T-helper 17 cell (primary cell): Measurements from ENCODE around the gene MARCHF11. TPM values are rescaled to one million over a fixed set of nuclear protein-coding genes. Genes with fewer than 3 reads are reported as not detected.

Experiments
- ATAC-seq: fragments of 150-1000 bp; cut with Tn5 transposase; 2 replicates; pipeline ENCODE4 v1.10.0; 2021; ENCODE audit warnings: mild to moderate bottlenecking, moderate library complexity
- DNase-seq, 3 donors: peaks; one replicate each; pipeline versions ENCODE4 v3.0.0 to v3.0.0-alpha.2; 2020 to 2021
- H3K9me3 ChIP-seq: one replicate; pipeline ENCODE4 v1.7.0; 2013; ENCODE audit warnings: low read length, mild to moderate bottlenecking; ENCODE audit not compliant: control insufficient read depth, poor library complexity, severe bottlenecking
- H3K27ac Mint-ChIP-seq: one replicate; pipeline ENCODE4 v1.8.0; 2022; ENCODE audit warnings: mild to moderate bottlenecking, moderate library complexity, mixed read lengths
- H3K27me3 Mint-ChIP-seq: one replicate; pipeline ENCODE4 v1.8.0; 2022; ENCODE audit warnings: mixed read lengths
- H3K36me3 Mint-ChIP-seq: one replicate; pipeline ENCODE4 v1.8.0; 2022; ENCODE audit warnings: low read depth, mixed read lengths
- H3K4me1 Mint-ChIP-seq: one replicate; pipeline ENCODE4 v1.8.0; 2022; ENCODE audit warnings: mild to moderate bottlenecking, mixed read lengths
- H3K4me3 Mint-ChIP-seq: one replicate; pipeline ENCODE4 v1.8.0; 2022; ENCODE audit warnings: mild to moderate bottlenecking, moderate library complexity, mixed read lengths
- total RNA-seq, 4 donors: library from RNA in 2 of 4; stranded (reverse) in 2 of 4; gene quantifications; one replicate each; pipeline ENCODE4 v1.2.3 and lab custom pipeline; 2022 to 2026

MARCHF11 gene
- total RNA-seq, 2 donors from 2014 or later = not detected

DNA sequence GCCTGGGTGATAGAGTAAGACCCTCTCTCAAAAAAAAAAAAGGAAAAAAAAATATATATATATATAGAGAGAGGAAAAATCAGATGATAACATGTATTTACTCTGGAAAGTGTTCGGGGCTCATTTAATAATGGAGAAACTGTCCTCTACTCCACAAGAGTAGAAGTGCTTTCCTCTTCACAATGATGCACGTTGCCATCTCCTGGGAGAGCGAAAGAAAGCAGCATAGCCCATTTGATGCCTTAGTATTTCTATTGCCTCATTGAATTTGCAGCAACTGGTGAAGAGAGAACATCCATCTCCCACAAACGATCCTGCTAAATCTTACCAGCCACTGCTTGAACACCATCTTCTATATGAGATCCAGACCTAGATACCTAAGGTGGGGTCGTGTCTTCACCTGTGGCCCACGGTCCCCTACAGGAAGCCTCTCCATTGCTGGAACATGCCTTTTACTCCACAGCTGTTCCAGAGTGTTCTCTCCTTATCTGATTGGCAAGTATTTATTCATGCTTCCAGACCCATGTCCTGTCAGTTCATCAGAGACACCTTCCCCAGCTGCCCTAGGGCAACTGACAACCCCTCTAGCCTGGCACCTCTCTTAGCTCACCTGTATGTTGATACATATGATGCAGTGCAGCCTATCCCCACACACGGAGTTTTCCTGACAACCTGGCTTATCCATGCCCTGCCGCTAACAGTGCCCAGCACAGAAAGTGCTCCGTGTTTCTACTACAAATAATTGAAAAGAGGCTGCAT is 115.3 kb downstream of the MARCHF11 start:
- ATAC-seq = no peak
- Mint-ChIP-seq H3K27ac (no peak overlapping the region), H3K4me3 (no peak overlapping the region), H3K4me1 (no peaks in the 10 kb centered on the region), H3K36me3 (no peaks in the 10 kb centered on the region), H3K27me3 (no peaks in the 10 kb centered on the region)
- no peaks in the 10 kb centered on the region for H3K9me3 ChIP-seq
- no peak for DNase-seq

DNA sequence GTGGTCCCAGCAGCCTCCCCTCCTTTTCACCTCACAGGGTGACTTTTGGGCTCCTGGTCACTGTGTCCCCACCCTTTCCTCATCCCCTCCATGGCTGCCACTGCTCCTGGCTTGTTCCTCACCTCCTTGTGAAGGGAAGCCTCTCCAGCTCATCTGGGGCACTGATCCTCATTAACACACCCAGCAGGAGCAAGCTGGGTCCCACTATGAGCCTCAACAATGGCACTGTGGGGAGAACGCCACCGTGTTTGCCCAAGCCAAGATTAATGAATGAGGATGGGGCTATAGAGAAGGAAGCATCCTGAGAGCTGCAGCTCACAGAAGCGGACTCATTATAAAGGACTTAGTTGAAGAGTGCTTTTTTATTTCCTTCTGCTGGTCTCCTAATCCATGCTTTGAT is 118.4 kb downstream of the MARCHF11 start:
- Mint-ChIP-seq H3K27me3 (no peaks in the 10 kb centered on the region), H3K27ac (no peak overlapping the region), H3K4me1 (no peaks in the 10 kb centered on the region), H3K4me3 (no peak overlapping the region), H3K36me3 (no peaks in the 10 kb centered on the region)
- no peak for ATAC-seq
- no peak for DNase-seq
- H3K9me3 ChIP-seq = no peaks in the 10 kb centered on the region

DNA sequence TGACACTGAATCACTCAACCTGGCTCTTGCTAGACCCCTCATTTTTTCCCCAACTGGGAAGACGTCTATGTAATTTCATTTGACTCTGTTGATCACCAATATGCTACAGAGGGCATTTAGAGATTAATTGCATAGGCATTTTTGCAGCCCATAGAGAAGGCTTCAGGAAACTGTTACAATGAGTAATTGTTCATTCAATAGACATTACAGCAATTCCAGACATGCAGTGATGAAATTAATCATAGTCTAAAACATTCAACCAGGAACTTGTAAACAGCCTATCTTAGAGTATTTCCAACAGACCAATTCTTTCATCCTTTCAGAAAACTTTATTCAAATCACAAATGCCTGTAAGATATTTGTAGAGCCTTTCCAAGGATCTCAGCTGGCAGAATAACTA is 122.3 kb downstream of the MARCHF11 start:
- Mint-ChIP-seq H3K4me3 (no peak overlapping the region), H3K27ac (no peak overlapping the region), H3K27me3 (no peaks in the 10 kb centered on the region), H3K36me3 (no peaks in the 10 kb centered on the region), H3K4me1 (no peaks in the 10 kb centered on the region)
- no peaks in the 10 kb centered on the region for H3K9me3 ChIP-seq
- no peak for DNase-seq
- no peak for ATAC-seq

DNA sequence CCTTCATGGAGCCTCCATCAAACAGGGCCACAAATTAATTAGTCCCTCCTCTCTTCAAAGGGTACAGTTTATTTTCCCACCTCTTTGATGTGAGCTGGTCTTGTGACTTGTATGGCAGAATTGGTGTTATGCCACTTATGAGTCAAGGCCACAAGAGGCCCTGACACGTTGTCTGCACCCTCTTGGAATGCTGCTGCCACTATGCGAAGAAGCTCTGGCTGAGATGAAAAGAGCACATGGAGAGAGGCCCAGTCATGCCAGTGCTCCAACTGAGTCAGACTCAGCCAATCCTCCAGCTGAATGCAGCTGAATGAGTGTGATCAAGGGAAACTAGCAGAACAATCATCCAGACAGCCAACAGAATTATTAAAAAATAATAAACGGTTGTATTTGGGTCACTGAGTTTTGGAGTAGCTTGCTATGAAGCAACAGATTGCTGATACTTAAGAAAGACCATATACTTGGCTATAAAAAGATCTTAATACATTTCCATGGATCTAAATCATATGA is 128.3 kb downstream of the MARCHF11 start:
- no peak for DNase-seq
- ATAC-seq = no peak
- Mint-ChIP-seq H3K27ac (no peak overlapping the region), H3K4me1 (no peaks in the 10 kb centered on the region), H3K36me3 (no peaks in the 10 kb centered on the region), H3K4me3 (no peak overlapping the region), H3K27me3 (no peaks in the 10 kb centered on the region)
- no peaks in the 10 kb centered on the region for H3K9me3 ChIP-seq

- no peaks in the 10 kb centered on the region for H3K36me3 Mint-ChIP-seq
- H3K9me3 ChIP-seq = no peaks in the 10 kb centered on the region
- H3K4me3 Mint-ChIP-seq = no peak overlapping the region
- ATAC-seq = no peak
- no peaks in the 10 kb centered on the region for H3K27me3 Mint-ChIP-seq
- DNase-seq = no peak
- H3K27ac Mint-ChIP-seq = no peak overlapping the region
- no peaks in the 10 kb centered on the region for H3K4me1 Mint-ChIP-seq
Observed at GRCh38 chr5:16050414-16050813, 129.2 kb downstream of the MARCHF11 start.

GRCh38 chr5:16049761-16050160 is 129.8 kb downstream of the MARCHF11 start:
- Mint-ChIP-seq H3K27ac (no peak overlapping the region), H3K36me3 (no peaks in the 10 kb centered on the region), H3K4me1 (no peaks in the 10 kb centered on the region), H3K27me3 (no peaks in the 10 kb centered on the region), H3K4me3 (no peak overlapping the region)
- H3K9me3 ChIP-seq = no peaks in the 10 kb centered on the region
- ATAC-seq (no peak), DNase-seq (no peak)

DNA sequence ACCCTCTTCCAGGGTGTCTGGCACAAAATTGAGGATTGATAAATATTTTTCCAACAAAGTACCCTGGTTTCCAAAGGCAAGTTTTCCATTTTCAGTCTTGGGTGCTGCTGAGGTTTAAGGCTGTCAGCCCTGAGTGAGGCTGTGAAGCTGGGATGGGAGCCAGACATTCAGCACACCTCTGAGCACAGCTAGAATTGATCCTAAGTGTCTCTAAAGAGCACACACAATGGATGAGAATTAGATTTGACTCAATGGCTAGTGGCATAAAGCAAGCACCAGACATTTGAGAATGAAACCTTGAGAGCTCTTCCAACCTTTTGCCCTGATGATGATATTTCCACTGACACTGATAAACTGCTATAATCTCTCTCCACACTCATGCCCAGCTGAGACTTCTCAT is 131.5 kb downstream of the MARCHF11 start:
- H3K27ac Mint-ChIP-seq = no peak overlapping the region
- no peak overlapping the region for H3K4me3 Mint-ChIP-seq
- no peaks in the 10 kb centered on the region for H3K9me3 ChIP-seq
- ATAC-seq (no peak), DNase-seq (no peak)
- H3K4me1 Mint-ChIP-seq = no peaks in the 10 kb centered on the region
- H3K36me3 Mint-ChIP-seq = no peaks in the 10 kb centered on the region
- H3K27me3 Mint-ChIP-seq = no peaks in the 10 kb centered on the region

GRCh38 chr5:16043349-16043965 is 136.1 kb downstream of the MARCHF11 start:
- no peak for ATAC-seq

GRCh38 chr5:16037121-16037845 is 142.3 kb downstream of the MARCHF11 start:
- Mint-ChIP-seq H3K27ac (no peak overlapping the region), H3K27me3 (no peaks in the 10 kb centered on the region), H3K4me3 (no peak overlapping the region), H3K4me1 (no peaks in the 10 kb centered on the region), H3K36me3 (no peaks in the 10 kb centered on the region)
- H3K9me3 ChIP-seq = no peaks in the 10 kb centered on the region
- no peak for ATAC-seq
- DNase-seq = no peak

More at GRCh38 chr5:16043349-16043965, 136.1 kb downstream of the MARCHF11 start:
- Mint-ChIP-seq H3K4me3 (no peak overlapping the region), H3K4me1 (no peaks in the 10 kb centered on the region), H3K27me3 (no peaks in the 10 kb centered on the region), H3K36me3 (no peaks in the 10 kb centered on the region), H3K27ac (no peak overlapping the region)
- DNase-seq = no peak
- no peaks in the 10 kb centered on the region for H3K9me3 ChIP-seq

- H3K27me3 Mint-ChIP-seq = no peaks in the 10 kb centered on the region
- H3K4me1 Mint-ChIP-seq = no peaks in the 10 kb centered on the region
- no peak for ATAC-seq
- H3K9me3 ChIP-seq = no peaks in the 10 kb centered on the region
- no peaks in the 10 kb centered on the region for H3K36me3 Mint-ChIP-seq
- DNase-seq = no peak
- H3K4me3 Mint-ChIP-seq = no peak overlapping the region
- H3K27ac Mint-ChIP-seq = no peak overlapping the region
Observed at GRCh38 chr5:16034319-16035001, 145.1 kb downstream of the MARCHF11 start.

DNA sequence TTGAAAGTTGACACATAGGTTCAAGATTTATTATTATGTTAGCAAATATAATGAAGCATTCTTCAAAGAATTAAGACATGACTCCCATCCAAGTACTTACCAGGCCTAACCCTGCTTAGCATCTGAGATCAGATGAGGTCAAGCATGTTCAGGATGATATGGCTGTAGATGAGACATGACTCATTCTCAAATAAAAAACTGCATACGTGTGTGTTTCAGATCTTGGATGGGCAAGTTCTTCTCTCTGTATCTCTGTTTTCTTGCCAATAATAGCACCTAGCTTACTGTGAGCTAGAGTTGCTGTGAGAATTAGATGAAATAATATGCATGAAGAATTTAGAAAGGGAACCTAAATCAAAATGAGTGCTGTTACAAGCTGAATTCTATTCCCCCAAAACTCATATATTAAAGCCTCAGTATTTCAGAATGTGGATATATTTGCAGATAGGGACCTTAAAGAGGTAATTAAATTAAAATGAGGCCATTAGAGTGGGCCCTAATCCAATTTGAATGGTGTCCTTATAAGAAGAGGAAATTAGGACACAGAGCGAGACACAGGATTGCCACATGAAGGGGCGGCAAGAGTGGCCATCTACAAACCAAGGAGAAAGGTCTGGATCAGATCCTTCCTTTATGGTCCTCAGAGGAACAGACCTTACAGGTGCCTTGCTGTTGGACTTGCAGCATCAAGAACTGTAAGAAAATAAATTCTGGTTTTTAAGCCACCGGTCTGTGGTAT is 146.2 kb downstream of the MARCHF11 start:
- Mint-ChIP-seq H3K27ac (no peak overlapping the region), H3K4me3 (no peak overlapping the region), H3K4me1 (no peaks in the 10 kb centered on the region), H3K27me3 (no peaks in the 10 kb centered on the region), H3K36me3 (no peaks in the 10 kb centered on the region)
- ATAC-seq = no peak
- DNase-seq = no peak
- no peaks in the 10 kb centered on the region for H3K9me3 ChIP-seq

- no peaks in the 10 kb centered on the region for H3K27me3 Mint-ChIP-seq
- H3K4me3 Mint-ChIP-seq = no peak overlapping the region
- ATAC-seq (no peak), DNase-seq (no peak)
- H3K36me3 Mint-ChIP-seq = no peaks in the 10 kb centered on the region
- no peak overlapping the region for H3K27ac Mint-ChIP-seq
- H3K4me1 Mint-ChIP-seq = no peaks in the 10 kb centered on the region
- H3K9me3 ChIP-seq = no peaks in the 10 kb centered on the region
Observed at GRCh38 chr5:16028708-16029107, 150.9 kb downstream of the MARCHF11 start.
